Mucosa of descending colon (tissue), 3 donors: ENCODE measurements around the gene IL12A. TPM values are rescaled to one million over a fixed set of nuclear protein-coding genes. Genes with fewer than 3 reads are reported as not detected.

Experiments used
- ATAC-seq: fragments of 200-7000 bp; cut with Tn5 transposase; one replicate; pipeline ENCODE4 v1.9.1; 2020; ENCODE audit warnings: mild to moderate bottlenecking, moderate library complexity
- DNase-seq, 3 donors: peaks; one replicate each; pipeline ENCODE4 v3.0.0-alpha.2; 2020
- H3K36me3 ChIP-seq: fragments of 200-600 bp; one replicate; pipeline ENCODE4 v1.8.0; 2021; ENCODE audit warnings: low read depth, mild to moderate bottlenecking
- H3K4me1 ChIP-seq: fragments of 200-600 bp; one replicate; pipeline ENCODE4 v1.8.0; 2021; ENCODE audit warnings: low read depth, mild to moderate bottlenecking
- H3K4me3 ChIP-seq: fragments of 200-600 bp; one replicate; pipeline ENCODE4 v1.8.0; 2021; ENCODE audit warnings: mild to moderate bottlenecking
- H3K9me3 ChIP-seq: fragments of 200-600 bp; one replicate; pipeline ENCODE4 v1.8.0; 2021; ENCODE audit warnings: mild to moderate bottlenecking
- intact Hi-C, 2 donors: fragments of 100-400 bp; cut with DNase I in 1 of 2; cut with micrococcal nuclease in 1 of 2; formaldehyde crosslinking; loops; one replicate each; pipeline versions ENCODE4 v1.11.0 to v1.11.1; 2022; cut with DNase I, micrococcal nuclease
- total RNA-seq, 3 donors: library from RNA; stranded (reverse); fragmentation: NEBNext Ultra II Directional in 2 of 3; extraction: Animal tissue kit (Norgen Biotek cat#: 25700) in 2 of 3; gene quantifications; one replicate each; pipeline versions ENCODE4 v1.2.1 to v1.2.4, GENCODE V29; 2021 to 2023
- TF ChIP-seq, protein P1 (sequence below): fragments of 200-600 bp; IDR thresholded peaks from one replicate; pipeline ENCODE4 v1.8.0; 2022; ENCODE audit warnings: antibody characterized with exemption, mild to moderate bottlenecking
- donor health status: DM: no; HTN: no; CAD: no; lungs with moderate emphysema.
- donor health status: DM: no; HTN: no; CAD: no.
- donor health status: DM: no; HTN: yes; CAD: no.

IL12A gene
- total RNA-seq, 3 donors from 2014 or later, result 0.23 to 2.3 (median 0.27) TPM

DNA sequence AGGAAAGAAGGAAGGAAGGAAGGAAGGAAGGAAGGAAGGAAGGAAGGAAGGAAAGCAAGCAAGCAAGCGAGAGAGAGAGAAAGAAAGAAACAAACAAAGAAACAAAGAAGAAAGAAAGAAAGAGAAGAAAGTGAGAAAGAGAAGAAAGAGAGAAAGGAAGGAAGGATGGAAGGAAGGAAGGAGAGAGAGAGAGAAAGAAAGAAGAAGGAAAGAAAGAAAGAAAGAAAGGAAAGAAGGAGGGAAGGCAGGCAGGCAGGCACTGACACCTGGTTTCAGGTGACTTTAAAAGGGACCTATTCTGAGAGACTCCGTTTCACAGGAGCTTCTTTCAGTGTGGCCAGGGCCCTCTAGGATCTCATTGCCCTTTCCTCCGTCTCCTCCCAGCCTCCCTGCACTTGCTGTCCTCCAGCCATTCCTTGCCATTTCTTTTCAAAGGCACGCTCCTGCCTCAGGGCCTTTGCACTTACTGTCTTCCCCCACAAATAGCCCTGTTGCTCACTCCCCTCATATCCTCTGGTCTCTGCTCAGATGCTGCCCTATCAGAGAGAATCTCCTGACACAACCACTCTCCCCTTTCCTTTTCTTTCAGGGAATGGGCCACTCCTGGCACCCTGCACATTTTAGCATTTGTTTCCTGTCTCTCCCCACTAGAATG lies 31.5 kb downstream of the IL12A start:
- intact Hi-C loops, result no loop called here
- ATAC-seq (no peak), DNase-seq (no peak)
- Histone ChIP-seq H3K4me1 (no peaks in the 10 kb centered on the region), H3K9me3 (no peaks in the 10 kb centered on the region), H3K4me3 (no peak overlapping the region), H3K36me3 (no peaks in the 10 kb centered on the region)
- TF ChIP-seq, protein P1, sequence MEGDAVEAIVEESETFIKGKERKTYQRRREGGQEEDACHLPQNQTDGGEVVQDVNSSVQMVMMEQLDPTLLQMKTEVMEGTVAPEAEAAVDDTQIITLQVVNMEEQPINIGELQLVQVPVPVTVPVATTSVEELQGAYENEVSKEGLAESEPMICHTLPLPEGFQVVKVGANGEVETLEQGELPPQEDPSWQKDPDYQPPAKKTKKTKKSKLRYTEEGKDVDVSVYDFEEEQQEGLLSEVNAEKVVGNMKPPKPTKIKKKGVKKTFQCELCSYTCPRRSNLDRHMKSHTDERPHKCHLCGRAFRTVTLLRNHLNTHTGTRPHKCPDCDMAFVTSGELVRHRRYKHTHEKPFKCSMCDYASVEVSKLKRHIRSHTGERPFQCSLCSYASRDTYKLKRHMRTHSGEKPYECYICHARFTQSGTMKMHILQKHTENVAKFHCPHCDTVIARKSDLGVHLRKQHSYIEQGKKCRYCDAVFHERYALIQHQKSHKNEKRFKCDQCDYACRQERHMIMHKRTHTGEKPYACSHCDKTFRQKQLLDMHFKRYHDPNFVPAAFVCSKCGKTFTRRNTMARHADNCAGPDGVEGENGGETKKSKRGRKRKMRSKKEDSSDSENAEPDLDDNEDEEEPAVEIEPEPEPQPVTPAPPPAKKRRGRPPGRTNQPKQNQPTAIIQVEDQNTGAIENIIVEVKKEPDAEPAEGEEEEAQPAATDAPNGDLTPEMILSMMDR, result no peak

DNA sequence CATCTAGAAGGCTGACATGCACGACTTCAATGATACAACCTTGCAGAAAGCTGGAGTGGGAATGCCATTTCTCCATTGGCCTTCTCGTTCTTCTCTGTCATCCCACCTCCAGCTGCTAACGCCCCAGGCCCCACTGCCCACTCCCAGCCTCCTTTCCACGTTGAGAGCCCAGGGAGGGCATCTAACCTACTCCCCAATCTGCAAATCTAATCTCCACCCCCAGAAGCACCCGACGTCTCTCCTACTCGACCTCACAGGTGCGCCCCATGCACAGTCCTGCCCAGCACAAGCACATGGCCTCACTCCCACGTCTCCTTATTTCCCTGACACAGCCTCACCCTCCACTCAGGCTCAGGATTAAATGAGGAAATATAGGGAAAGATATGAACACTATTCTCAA lies 33.4 kb downstream of the IL12A start:
- ATAC-seq (no peak), DNase-seq (no peak)
- no peak overlapping the region for H3K4me3 ChIP-seq
- no peaks in the 10 kb centered on the region for H3K9me3 ChIP-seq
- TF ChIP-seq, protein P1, result no peak
- no peaks in the 10 kb centered on the region for H3K4me1 ChIP-seq
- intact Hi-C loops, result no loop called here
- no peaks in the 10 kb centered on the region for H3K36me3 ChIP-seq

DNA sequence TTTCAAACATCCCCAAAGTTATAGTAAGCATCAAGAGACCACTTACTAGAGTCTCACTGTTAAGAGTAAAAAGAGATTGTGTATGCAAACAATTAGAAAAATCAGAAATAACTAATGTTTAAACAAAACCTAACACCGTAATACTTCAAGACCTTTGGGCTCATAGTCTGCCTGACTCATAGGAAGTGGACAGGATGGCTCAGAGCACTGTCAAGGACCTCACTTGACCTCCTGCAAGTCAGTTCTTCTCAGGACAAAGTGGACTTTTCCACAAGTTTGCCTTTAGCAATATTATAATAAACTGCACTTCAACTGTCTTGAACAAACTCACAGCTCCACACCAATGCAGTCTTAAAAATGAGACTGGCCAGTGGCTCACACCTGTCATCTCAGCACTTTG lies 34.8 kb downstream of the IL12A start:
- Histone ChIP-seq H3K36me3 (no peaks in the 10 kb centered on the region), H3K4me3 (no peak overlapping the region), H3K4me1 (no peaks in the 10 kb centered on the region), H3K9me3 (no peaks in the 10 kb centered on the region)
- no peak for DNase-seq
- no peak for ATAC-seq
- TF ChIP-seq, protein P1, result no peak
- intact Hi-C loops, result no loop called here

DNA sequence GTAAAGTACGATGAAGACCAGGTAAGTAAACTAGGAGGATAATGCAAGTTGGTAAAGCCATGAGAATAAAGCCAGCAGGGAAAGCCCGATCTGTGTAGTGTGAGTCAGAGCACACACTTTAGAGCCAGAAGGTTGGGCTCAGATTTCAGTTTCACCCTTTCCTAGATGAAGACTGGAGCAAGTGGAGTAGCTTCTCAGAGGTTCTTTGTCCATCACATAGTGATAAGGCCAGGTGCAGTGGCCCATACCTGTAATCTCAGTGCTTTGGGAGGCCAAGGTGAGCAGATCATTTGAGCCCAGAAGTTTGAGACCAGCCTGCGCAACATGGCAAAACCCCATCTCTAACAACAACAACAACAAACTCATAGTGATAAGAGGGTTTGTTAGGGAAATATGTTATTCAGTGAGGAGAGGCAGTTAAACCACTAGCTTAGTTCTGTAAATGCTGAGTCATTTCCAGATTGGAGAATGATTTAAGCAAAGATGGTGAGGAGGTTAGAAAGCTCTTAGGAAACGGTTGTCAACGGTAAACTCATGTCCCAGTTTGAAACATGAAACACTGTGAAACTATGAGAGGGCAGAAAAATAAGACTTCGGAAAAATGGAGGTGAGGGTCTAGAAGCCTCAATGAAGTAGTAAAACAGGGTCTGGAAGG lies 39.0 kb downstream of the IL12A start:
- no peak overlapping the region for H3K4me3 ChIP-seq
- DNase-seq (no peak), ATAC-seq (no peak)
- intact Hi-C loops, result no loop called here
- H3K36me3 ChIP-seq, result no peaks in the 10 kb centered on the region
- H3K4me1 ChIP-seq, result no peaks in the 10 kb centered on the region
- H3K9me3 ChIP-seq, result no peaks in the 10 kb centered on the region
- TF ChIP-seq, protein P1, result no peak

DNA sequence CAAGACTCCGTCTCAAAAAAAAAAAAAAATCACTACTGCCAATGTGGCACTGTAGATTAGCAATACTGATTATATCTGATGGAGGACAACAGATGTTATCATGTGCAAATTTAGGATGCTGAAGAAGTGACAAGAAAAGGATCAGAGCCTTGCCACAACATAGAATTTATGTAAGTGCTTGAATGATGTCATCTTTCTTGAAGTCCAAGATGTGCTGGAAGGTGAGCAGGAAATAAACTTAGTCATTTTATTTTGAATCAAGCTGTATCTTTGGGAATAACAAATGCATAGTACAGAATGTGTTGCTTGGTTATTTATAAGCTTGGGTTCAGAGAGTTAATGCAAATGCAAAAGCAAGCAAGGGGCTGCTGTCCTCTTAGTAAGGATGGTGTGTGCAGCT lies 47.1 kb downstream of the IL12A start:
- intact Hi-C loops, result loop anchor here (10.0 kb wide), 1 partner anchor 379 kb away; no protein-coding TSS in a partner anchor
- TF ChIP-seq, protein P1, result no peak

More for the DNA sequence above, 47.1 kb downstream of the IL12A start:
- DNase-seq, result no peak
- no peaks in the 10 kb centered on the region for H3K9me3 ChIP-seq
- H3K4me3 ChIP-seq, result no peak overlapping the region
- no peaks in the 10 kb centered on the region for H3K4me1 ChIP-seq
- no peaks in the 10 kb centered on the region for H3K36me3 ChIP-seq
- no peak for ATAC-seq
